ENCODE measurements around the gene DNAJC1.

The DNAJC1 gene

GRCh38 chr10:21935439-21936023 lies 68.0 kb downstream of the DNAJC1 start:
- Histone ChIP-seq H3K27ac (ENCODE audit: low read depth, low read length) (no peak overlapping the region), H3K9me3 (ENCODE audit: insufficient read depth, low read depth, low read length) (no peaks in the 10 kb centered on the region), H4K91ac (ENCODE audit: low read depth, low read length) (no peak overlapping the region), H3K4me3 (ENCODE audit: low read depth, low read length) (no peak overlapping the region), H3K79me2 (ENCODE audit: control insufficient read depth, insufficient read depth, low read length, poor library complexity) (no peaks in the 10 kb centered on the region), H2BK120ac (ENCODE audit: insufficient read depth, low read length, poor library complexity) (no peak overlapping the region), H2BK5ac (ENCODE audit: low read depth, low read length, poor library complexity) (no peak overlapping the region), H4K12ac (ENCODE audit: low read depth, low read length) (no peak overlapping the region), H3K4ac (ENCODE audit: low read depth, low read length) (no peak overlapping the region), H3K23ac (ENCODE audit: low read length) (no peak overlapping the region), H3K18ac (ENCODE audit: low read length) (no peak overlapping the region), H4K8ac (ENCODE audit: low read depth, low read length) (no peak overlapping the region), H2AK5ac (ENCODE audit: low read length) (no peak overlapping the region), H3K14ac (ENCODE audit: low read length) (no peak overlapping the region), H3K27me3 (ENCODE audit: insufficient read depth, low read length) (no peaks in the 10 kb centered on the region), H2AFZ (ENCODE audit: insufficient read depth, low read length, poor library complexity) (no peak overlapping the region), H3K4me1 (ENCODE audit: control insufficient read depth in 1 of 2, insufficient read depth in 2 of 2, low read length in 2 of 2) (peaks cover 0 to 3% of the 10 kb centered on the region in 2 experiments), H2BK12ac (ENCODE audit: low read length) (no peak overlapping the region), H3K36me3 (ENCODE audit: control insufficient read depth in 1 of 2, insufficient read depth in 2 of 2, low read length in 2 of 2) (no peaks in the 10 kb centered on the region), H3K79me1 (ENCODE audit: low read length) (peaks cover 3% of the 10 kb centered on the region), H3K4me2 (ENCODE audit: low read length) (no peak overlapping the region), H3K9ac (ENCODE audit: low read length) (no peak overlapping the region)
- no peak for DNase-seq
- whole genome bisulfite sequencing (ENCODE audit: extremely low coverage, insufficient coverage, insufficient read length), result no CpG with 5 or more reads among the region's 1 CpG

DNA sequence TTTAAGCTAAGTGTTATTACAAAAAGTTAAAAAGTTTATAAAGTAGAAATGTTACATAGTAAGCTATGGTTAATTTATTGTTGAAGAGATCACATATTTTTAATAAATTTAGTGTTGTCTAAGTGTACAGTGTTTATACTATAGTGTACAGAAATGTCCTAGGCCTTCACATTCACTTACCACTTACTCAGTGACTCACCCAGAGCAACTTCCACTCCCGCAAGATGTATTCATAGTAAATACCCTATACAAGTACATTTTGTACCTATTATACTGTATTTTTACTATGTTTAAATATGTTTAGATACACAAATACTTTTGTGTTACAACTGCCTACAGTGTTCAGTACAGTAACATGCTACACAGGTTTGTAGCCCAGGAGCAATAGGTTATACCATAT lies 69.2 kb downstream of the DNAJC1 start:
- Histone ChIP-seq H3K27ac (ENCODE audit: low read depth, low read length) (no peak overlapping the region), H3K4ac (ENCODE audit: low read depth, low read length) (no peak overlapping the region), H3K18ac (ENCODE audit: low read length) (no peak overlapping the region), H2AFZ (ENCODE audit: insufficient read depth, low read length, poor library complexity) (no peak overlapping the region), H3K79me2 (ENCODE audit: control insufficient read depth, insufficient read depth, low read length, poor library complexity) (no peaks in the 10 kb centered on the region), H3K4me3 (ENCODE audit: low read depth, low read length) (no peak overlapping the region), H3K4me1 (ENCODE audit: control insufficient read depth in 1 of 2, insufficient read depth in 2 of 2, low read length in 2 of 2) (peaks cover 0 to 3% of the 10 kb centered on the region in 2 experiments), H3K4me2 (ENCODE audit: low read length) (no peak overlapping the region), H3K23ac (ENCODE audit: low read length) (no peak overlapping the region), H2BK5ac (ENCODE audit: low read depth, low read length, poor library complexity) (no peak overlapping the region), H2BK120ac (ENCODE audit: insufficient read depth, low read length, poor library complexity) (no peak overlapping the region), H3K9me3 (ENCODE audit: insufficient read depth, low read depth, low read length) (no peaks in the 10 kb centered on the region), H3K14ac (ENCODE audit: low read length) (no peak overlapping the region), H3K27me3 (ENCODE audit: insufficient read depth, low read length) (no peaks in the 10 kb centered on the region), H2AK5ac (ENCODE audit: low read length) (no peak overlapping the region), H3K36me3 (ENCODE audit: control insufficient read depth in 1 of 2, insufficient read depth in 2 of 2, low read length in 2 of 2) (no peaks in the 10 kb centered on the region), H4K91ac (ENCODE audit: low read depth, low read length) (no peak overlapping the region), H4K12ac (ENCODE audit: low read depth, low read length) (no peak overlapping the region), H2BK12ac (ENCODE audit: low read length) (no peak overlapping the region), H4K8ac (ENCODE audit: low read depth, low read length) (no peak overlapping the region), H3K9ac (ENCODE audit: low read length) (no peak overlapping the region), H3K79me1 (ENCODE audit: low read length) (peaks cover 5% of the 10 kb centered on the region)
- DNase-seq, result no peak
- no CpG with 5 or more reads among the region's 1 CpG for WGBS (ENCODE audit: extremely low coverage, insufficient coverage, insufficient read length)

DNA sequence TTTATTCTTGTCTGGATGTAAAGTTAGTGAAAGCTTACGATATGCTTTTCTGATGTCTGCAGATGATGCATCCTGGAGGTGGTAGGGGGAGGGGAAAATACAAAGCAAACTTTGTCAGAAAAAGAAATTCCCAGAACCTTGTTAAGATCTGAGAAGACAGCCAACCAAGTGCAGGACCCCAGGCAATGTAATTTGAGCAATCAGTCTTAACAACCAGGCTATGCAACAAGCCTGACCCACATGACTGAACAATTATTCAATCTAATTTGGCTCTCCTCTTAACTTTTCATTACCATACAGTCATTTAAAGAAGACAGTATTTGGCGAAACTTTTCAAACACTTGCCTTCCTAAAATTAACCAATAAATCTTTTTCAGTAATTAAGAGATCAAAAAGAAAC lies 74.5 kb downstream of the DNAJC1 start:
- Histone ChIP-seq H4K12ac (ENCODE audit: low read depth, low read length) (no peak overlapping the region), H3K9me3 (ENCODE audit: insufficient read depth, low read depth, low read length) (no peaks in the 10 kb centered on the region), H4K8ac (ENCODE audit: low read depth, low read length) (no peak overlapping the region), H2BK5ac (ENCODE audit: low read depth, low read length, poor library complexity) (no peak overlapping the region), H3K79me1 (ENCODE audit: low read length) (peaks cover 16% of the 10 kb centered on the region), H3K18ac (ENCODE audit: low read length) (no peak overlapping the region), H3K4me2 (ENCODE audit: low read length) (peak overlapping the region; percentile 55), H3K27ac (ENCODE audit: low read depth, low read length) (no peak overlapping the region), H2BK12ac (ENCODE audit: low read length) (no peak overlapping the region), H3K23ac (ENCODE audit: low read length) (no peak overlapping the region), H3K27me3 (ENCODE audit: insufficient read depth, low read length) (no peaks in the 10 kb centered on the region), H2AFZ (ENCODE audit: insufficient read depth, low read length, poor library complexity) (no peak overlapping the region), H3K4ac (ENCODE audit: low read depth, low read length) (no peak overlapping the region), H3K36me3 (ENCODE audit: control insufficient read depth in 1 of 2, insufficient read depth in 2 of 2, low read length in 2 of 2) (no peaks in the 10 kb centered on the region), H3K4me1 (ENCODE audit: control insufficient read depth in 1 of 2, insufficient read depth in 2 of 2, low read length in 2 of 2) (peaks cover 3 to 9% of the 10 kb centered on the region in 2 experiments), H3K14ac (ENCODE audit: low read length) (no peak overlapping the region), H4K91ac (ENCODE audit: low read depth, low read length) (no peak overlapping the region), H2AK5ac (ENCODE audit: low read length) (no peak overlapping the region), H3K4me3 (ENCODE audit: low read depth, low read length) (no peak overlapping the region), H2BK120ac (ENCODE audit: insufficient read depth, low read length, poor library complexity) (no peak overlapping the region), H3K79me2 (ENCODE audit: control insufficient read depth, insufficient read depth, low read length, poor library complexity) (peaks cover 4% of the 10 kb centered on the region), H3K9ac (ENCODE audit: low read length) (no peak overlapping the region)
- peak; percentile 41 to 48 for DNase-seq
- no CpG with 5 or more reads among the region's 2 CpGs for WGBS (ENCODE audit: extremely low coverage, insufficient coverage, insufficient read length)

DNA sequence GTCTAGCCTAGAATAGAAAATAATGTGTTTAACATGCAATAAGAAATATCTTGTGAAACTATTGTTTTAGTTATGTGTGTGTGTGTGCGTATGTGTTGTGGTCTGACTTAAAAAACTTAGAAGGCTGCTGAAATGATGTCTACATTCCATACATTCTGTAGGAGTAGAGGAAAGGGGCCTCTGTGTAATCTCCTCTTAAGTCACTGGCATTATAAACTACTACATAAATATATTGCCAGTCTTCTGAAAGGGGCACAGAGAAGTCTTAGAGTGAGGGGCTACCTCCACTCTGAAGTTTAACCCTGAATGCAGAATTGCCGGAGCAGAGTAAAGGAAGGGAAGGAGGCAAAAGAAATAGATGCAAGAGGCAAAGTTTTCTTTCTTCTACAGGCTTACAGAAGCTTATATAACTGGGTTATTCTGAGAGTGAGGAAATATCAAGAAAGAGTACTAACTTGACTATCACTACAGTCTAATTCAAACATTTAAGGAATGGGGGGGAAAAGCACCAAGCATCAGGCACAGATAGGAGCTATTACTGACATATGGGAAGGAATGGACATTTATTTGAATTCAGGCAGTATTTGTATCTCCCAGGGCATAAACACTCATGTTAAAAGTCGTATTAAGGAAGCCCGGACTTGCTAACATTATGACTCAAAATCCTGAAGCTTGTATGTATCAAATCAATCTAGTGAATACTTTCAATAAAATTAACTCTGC lies 75.7 kb downstream of the DNAJC1 start:
- Histone ChIP-seq H3K4me3 (ENCODE audit: low read depth, low read length) (no peak overlapping the region), H3K79me1 (ENCODE audit: low read length) (peaks cover 16% of the 10 kb centered on the region), H2BK12ac (ENCODE audit: low read length) (no peak overlapping the region), H2AK5ac (ENCODE audit: low read length) (no peak overlapping the region), H4K12ac (ENCODE audit: low read depth, low read length) (no peak overlapping the region), H3K9ac (ENCODE audit: low read length) (peak overlapping the region; percentile 58), H4K91ac (ENCODE audit: low read depth, low read length) (peak overlapping the region; percentile 66), H3K18ac (ENCODE audit: low read length) (no peak overlapping the region), H3K27me3 (ENCODE audit: insufficient read depth, low read length) (no peaks in the 10 kb centered on the region), H3K9me3 (ENCODE audit: insufficient read depth, low read depth, low read length) (no peaks in the 10 kb centered on the region), H2AFZ (ENCODE audit: insufficient read depth, low read length, poor library complexity) (no peak overlapping the region), H3K14ac (ENCODE audit: low read length) (no peak overlapping the region), H2BK120ac (ENCODE audit: insufficient read depth, low read length, poor library complexity) (peak overlapping the region; percentile 72), H3K36me3 (ENCODE audit: control insufficient read depth in 1 of 2, insufficient read depth in 2 of 2, low read length in 2 of 2) (no peaks in the 10 kb centered on the region), H3K4me2 (ENCODE audit: low read length) (peak overlapping the region; percentile 57), H2BK5ac (ENCODE audit: low read depth, low read length, poor library complexity) (peak overlapping the region; percentile 86), H4K8ac (ENCODE audit: low read depth, low read length) (peak overlapping the region; percentile 48), H3K4me1 (ENCODE audit: control insufficient read depth in 1 of 2, insufficient read depth in 2 of 2, low read length in 2 of 2) (peaks cover 3 to 9% of the 10 kb centered on the region in 2 experiments), H3K79me2 (ENCODE audit: control insufficient read depth, insufficient read depth, low read length, poor library complexity) (peaks cover 4% of the 10 kb centered on the region), H3K4ac (ENCODE audit: low read depth, low read length) (no peak overlapping the region), H3K23ac (ENCODE audit: low read length) (no peak overlapping the region), H3K27ac (ENCODE audit: low read depth, low read length) (peak overlapping the region; percentile 88)
- peak in 1 of 2 donors; percentile 61 for DNase-seq
- no CpG with 5 or more reads among the region's 4 CpGs for WGBS (ENCODE audit: extremely low coverage, insufficient coverage, insufficient read length)
